IMR-90 (cell line): Measurements from ENCODE around the gene THY1.

Source experiments
- MAFK ChIP-seq: IDR thresholded peaks from 2 replicates; pipeline ENCODE4 v1.6.1; 2012; ENCODE audit warnings: low read depth, low read length, improper control_type of control experiment
- RFX5 ChIP-seq: IDR thresholded peaks from 2 replicates; pipeline ENCODE4 v1.8.0; 2012; ENCODE audit warnings: low read depth, mild to moderate bottlenecking, low read length, moderate library complexity
- TF ChIP-seq, protein P1 (sequence below): conservative IDR thresholded peaks from 2 replicates; pipeline ENCODE4 v1.5.1; 2012; ENCODE audit warnings: mild to moderate bottlenecking, low read depth, low read length, improper control_type of control experiment
- TF ChIP-seq, protein P2 (sequence below): fragments of 150-350 bp; IDR thresholded peaks from 2 replicates; pipeline ENCODE4 v1.6.1; 2016; ENCODE audit warnings: low read depth, mild to moderate bottlenecking, low read length, moderate library complexity, borderline replicate concordance

DNA sequence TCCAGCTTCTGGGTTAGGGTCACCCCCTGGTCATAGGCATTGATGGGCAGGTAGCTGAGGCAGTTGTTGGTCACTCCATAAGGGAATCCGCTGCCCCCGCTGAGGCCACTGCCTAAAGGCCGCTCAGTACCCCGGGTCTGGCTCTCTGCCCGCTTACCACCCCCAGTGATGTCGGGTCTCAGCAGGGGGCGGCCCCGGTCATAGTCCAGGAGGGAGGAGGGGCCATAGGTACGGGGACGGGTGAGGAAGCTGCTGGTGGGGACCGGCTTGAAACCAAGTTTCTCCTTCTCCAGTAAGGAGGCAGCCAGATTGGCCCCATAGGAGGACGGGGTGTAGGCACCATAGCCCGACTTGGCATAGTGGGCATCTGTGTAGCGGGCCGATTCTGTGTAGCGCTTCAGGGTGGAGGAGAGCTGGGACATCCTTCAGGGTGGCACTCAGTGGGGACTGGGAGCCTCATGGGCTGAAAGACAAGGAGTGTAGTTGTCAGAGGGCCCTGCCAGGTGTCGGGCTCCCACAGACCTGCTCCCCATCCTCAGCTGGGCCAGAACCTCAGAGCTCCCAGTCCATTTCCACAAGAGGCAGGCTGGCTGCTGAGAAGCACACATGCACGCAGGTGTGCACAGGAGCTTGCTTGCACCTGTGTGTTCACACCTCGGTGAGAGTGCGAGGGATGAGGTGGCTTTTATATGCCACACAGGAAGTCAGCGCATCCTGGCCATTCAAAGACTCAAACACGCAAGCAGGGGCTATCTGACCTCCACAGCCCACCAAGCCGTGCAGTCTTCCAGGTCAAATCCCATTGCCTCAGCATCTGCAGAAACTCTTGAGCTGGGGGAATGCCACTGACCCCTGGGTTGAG, 49.7 kb downstream of the THY1 start:
- TF ChIP-seq, protein P1, sequence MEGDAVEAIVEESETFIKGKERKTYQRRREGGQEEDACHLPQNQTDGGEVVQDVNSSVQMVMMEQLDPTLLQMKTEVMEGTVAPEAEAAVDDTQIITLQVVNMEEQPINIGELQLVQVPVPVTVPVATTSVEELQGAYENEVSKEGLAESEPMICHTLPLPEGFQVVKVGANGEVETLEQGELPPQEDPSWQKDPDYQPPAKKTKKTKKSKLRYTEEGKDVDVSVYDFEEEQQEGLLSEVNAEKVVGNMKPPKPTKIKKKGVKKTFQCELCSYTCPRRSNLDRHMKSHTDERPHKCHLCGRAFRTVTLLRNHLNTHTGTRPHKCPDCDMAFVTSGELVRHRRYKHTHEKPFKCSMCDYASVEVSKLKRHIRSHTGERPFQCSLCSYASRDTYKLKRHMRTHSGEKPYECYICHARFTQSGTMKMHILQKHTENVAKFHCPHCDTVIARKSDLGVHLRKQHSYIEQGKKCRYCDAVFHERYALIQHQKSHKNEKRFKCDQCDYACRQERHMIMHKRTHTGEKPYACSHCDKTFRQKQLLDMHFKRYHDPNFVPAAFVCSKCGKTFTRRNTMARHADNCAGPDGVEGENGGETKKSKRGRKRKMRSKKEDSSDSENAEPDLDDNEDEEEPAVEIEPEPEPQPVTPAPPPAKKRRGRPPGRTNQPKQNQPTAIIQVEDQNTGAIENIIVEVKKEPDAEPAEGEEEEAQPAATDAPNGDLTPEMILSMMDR: no peak
- TF ChIP-seq MAFK (no peak), RFX5 (no peak)
- TF ChIP-seq, protein P2, sequence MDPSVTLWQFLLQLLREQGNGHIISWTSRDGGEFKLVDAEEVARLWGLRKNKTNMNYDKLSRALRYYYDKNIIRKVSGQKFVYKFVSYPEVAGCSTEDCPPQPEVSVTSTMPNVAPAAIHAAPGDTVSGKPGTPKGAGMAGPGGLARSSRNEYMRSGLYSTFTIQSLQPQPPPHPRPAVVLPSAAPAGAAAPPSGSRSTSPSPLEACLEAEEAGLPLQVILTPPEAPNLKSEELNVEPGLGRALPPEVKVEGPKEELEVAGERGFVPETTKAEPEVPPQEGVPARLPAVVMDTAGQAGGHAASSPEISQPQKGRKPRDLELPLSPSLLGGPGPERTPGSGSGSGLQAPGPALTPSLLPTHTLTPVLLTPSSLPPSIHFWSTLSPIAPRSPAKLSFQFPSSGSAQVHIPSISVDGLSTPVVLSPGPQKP: no peak
